Upper lobe of left lung (tissue), 6 donors: ENCODE measurements around the gene DERA. TPM values are rescaled to one million over a fixed set of nuclear protein-coding genes. Genes with fewer than 3 reads are reported as not detected.

ENCODE experiments used
- ATAC-seq, 2 donors: fragments of 200-7000 bp; cut with Tn5 transposase; one replicate each; pipeline ENCODE4 v1.9.1; 2022; ENCODE audit warnings: mild to moderate bottlenecking in 2 of 2, moderate library complexity in 2 of 2; ENCODE audit not compliant: low FRiP score in 2 of 2
- DNase-seq, 2 donors: peaks; one replicate each; pipeline ENCODE4 v3.0.0-alpha.2; 2019 to 2020
- H3K27ac ChIP-seq, 4 donors: fragments of 200-600 bp; sonication (generic); one replicate each; pipeline ENCODE4 v1.5.1; 2016 to 2019
- H3K27me3 ChIP-seq, 4 donors: fragments of 200-600 bp; sonication (generic); one replicate each; pipeline ENCODE4 v1.5.1; 2017 to 2019
- H3K36me3 ChIP-seq, 4 donors: fragments of 200-600 bp; sonication (generic); one replicate each; pipeline ENCODE4 v1.5.1; 2016 to 2019
- H3K4me1 ChIP-seq, 4 donors: fragments of 200-600 bp; sonication (generic); one replicate each; pipeline ENCODE4 v1.5.1; 2018 to 2019
- H3K4me3 ChIP-seq, 4 donors: fragments of 200-600 bp; sonication (generic); one replicate each; pipeline ENCODE4 v1.5.1; 2017 to 2019; ENCODE audit warnings: mild to moderate bottlenecking in 2 of 4, moderate library complexity in 1 of 4
- H3K9me3 ChIP-seq, 4 donors: fragments of 200-600 bp; sonication (generic); one replicate each; pipeline ENCODE4 v1.5.1; 2018 to 2019
- CTCF ChIP-seq, 6 experiments: fragments of 450-650 bp in 4 of 6; fragments of 200-600 bp in 2 of 6; sonication (generic) in 2 of 6; IDR thresholded peaks; one replicate each; pipeline ENCODE4 v1.5.1; 2016 to 2019; ENCODE audit warnings: antibody characterized with exemption in 6 of 6
- EP300 ChIP-seq, 4 donors: sonication (generic); formaldehyde crosslinking; IDR thresholded peaks; one replicate each; pipeline ENCODE4 v1.5.1; 2017; ENCODE audit warnings: antibody characterized with exemption in 4 of 4, control low read depth in 2 of 4
- POLR2A ChIP-seq, 4 donors: fragments of 450-650 bp; IDR thresholded peaks; one replicate each; pipeline ENCODE4 v1.5.1; 2016 to 2017; ENCODE audit warnings: antibody characterized with exemption in 4 of 4, mild to moderate bottlenecking in 2 of 4
- POLR2AphosphoS5 ChIP-seq, 2 donors: sonication (generic); formaldehyde crosslinking; IDR thresholded peaks; one replicate each; pipeline ENCODE4 v1.5.1; 2017; ENCODE audit warnings: antibody characterized with exemption in 2 of 2
- WGBS, 2 donors: methylation state at CpG; one replicate each; pipeline ENCODE4 v1.1.5; 2017 to 2018; 5-methylcytosine and 5-hydroxymethylcytosine counted together
- total RNA-seq, 6 donors: library from RNA; depleted of rRNA in 4 of 6; stranded (reverse); fragments of >200 nt in 4 of 6; gene quantifications; one replicate each; pipeline versions ENCODE4 v1.1.0 to v1.2.1, GENCODE V29; 2016 to 2021
- donor health status: DM: no; HTN: no; CAD: no; lungs with moderate emphysema.
- donor health status: DM: no; HTN: yes; CAD: no; lungs with severe emphysema.

DERA gene
- total RNA-seq, 6 donors from 2014 or later, result 13.6 to 63.8 (median 39.2) TPM

GRCh38 chr12:15956010-15956409, 44.9 kb downstream of the DERA start:
- Histone ChIP-seq H3K4me3 (no peak overlapping the region), H3K4me1 (no peaks in the 10 kb centered on the region), H3K9me3 (no peaks in the 10 kb centered on the region), H3K27me3 (no peaks in the 10 kb centered on the region), H3K36me3 (peaks cover 0 to 15% (median 8%) of the 10 kb centered on the region in 4 donors), H3K27ac (no peak overlapping the region)
- TF ChIP-seq CTCF (IDR thresholded peaks at IDR 0.05), result no peak
- TF ChIP-seq EP300 (IDR thresholded peaks at IDR 0.05), result no peak
- no peak for TF ChIP-seq POLR2A (IDR thresholded peaks at IDR 0.05)
- no peak for TF ChIP-seq POLR2AphosphoS5 (IDR thresholded peaks at IDR 0.05)
- no peak for DNase-seq
- 55 to 71% methylated on average over 1 of the region's 1 CpG for WGBS, 2 donors
- ATAC-seq, result no peak

GRCh38 chr12:15956413-15957185, 45.5 kb downstream of the DERA start:
- Histone ChIP-seq H3K4me3 (no peak overlapping the region), H3K36me3 (peaks cover 0 to 19% (median 11%) of the 10 kb centered on the region in 4 donors), H3K4me1 (no peaks in the 10 kb centered on the region), H3K9me3 (no peaks in the 10 kb centered on the region), H3K27ac (no peak overlapping the region), H3K27me3 (no peaks in the 10 kb centered on the region)
- no peak for TF ChIP-seq POLR2A (IDR thresholded peaks at IDR 0.05)
- no peak for TF ChIP-seq EP300 (IDR thresholded peaks at IDR 0.05)
- no peak for TF ChIP-seq CTCF (IDR thresholded peaks at IDR 0.05)
- no peak for TF ChIP-seq POLR2AphosphoS5 (IDR thresholded peaks at IDR 0.05)
- no peak for ATAC-seq
- WGBS, 2 donors, result 89 to 94% methylated on average over 9 of the region's 9 CpGs
- DNase-seq, result no peak

GRCh38 chr12:15962760-15963159, 51.6 kb downstream of the DERA start:
- no peak for TF ChIP-seq CTCF (IDR thresholded peaks at IDR 0.05)
- TF ChIP-seq POLR2A (IDR thresholded peaks at IDR 0.05), result no peak
- no peak for TF ChIP-seq EP300 (IDR thresholded peaks at IDR 0.05)
- TF ChIP-seq POLR2AphosphoS5 (IDR thresholded peaks at IDR 0.05), result no peak
- WGBS, 2 donors, result 91% methylated on average over 4 of the region's 4 CpGs

GRCh38 chr12:15963271-15963670, 52.1 kb downstream of the DERA start:
- WGBS, 2 donors, result 97 to 100% methylated on average over 1 of the region's 1 CpG
- H3K36me3 ChIP-seq, result peaks cover 0 to 58% (median 26%) of the 10 kb centered on the region in 4 donors

More at GRCh38 chr12:15962760-15963159, 51.6 kb downstream of the DERA start:
- peaks cover 0 to 60% (median 26%) of the 10 kb centered on the region in 4 donors for H3K36me3 ChIP-seq
- no peaks in the 10 kb centered on the region for H3K4me1 ChIP-seq
- no peaks in the 10 kb centered on the region for H3K9me3 ChIP-seq
- H3K27me3 ChIP-seq, result no peaks in the 10 kb centered on the region
- DNase-seq (no peak), ATAC-seq (no peak)
- no peak overlapping the region for H3K27ac ChIP-seq
- H3K4me3 ChIP-seq, result no peak overlapping the region

More at GRCh38 chr12:15963271-15963670, 52.1 kb downstream of the DERA start:
- Histone ChIP-seq H3K27me3 (no peaks in the 10 kb centered on the region), H3K27ac (no peak overlapping the region), H3K4me1 (no peaks in the 10 kb centered on the region), H3K9me3 (no peaks in the 10 kb centered on the region), H3K4me3 (no peak overlapping the region)
- DNase-seq (no peak), ATAC-seq (no peak)
- TF ChIP-seq POLR2A (IDR thresholded peaks at IDR 0.05), result no peak
- TF ChIP-seq CTCF (IDR thresholded peaks at IDR 0.05), result no peak
- TF ChIP-seq POLR2AphosphoS5 (IDR thresholded peaks at IDR 0.05), result no peak
- no peak for TF ChIP-seq EP300 (IDR thresholded peaks at IDR 0.05)
